SK-N-SH (cell line): Measurements from ENCODE around the gene CDC25B. TPM values are rescaled to one million over a fixed set of nuclear protein-coding genes. Genes with fewer than 3 reads are reported as not detected.

Experiments used
- CTCF ChIA-PET: fragments of 300-600, 350-600 bp; formaldehyde crosslinking; extraction: SDS; loops from one replicate; lab custom pipeline; 2021; lab: Yijun Ruan, JAX
- POLR2A ChIA-PET: fragments of 350-600 bp; sonication (Branson Sonifier 250); formaldehyde crosslinking; extraction: SDS; loops from one replicate; lab custom pipeline; 2020; ENCODE audit warnings: antibody characterized with exemption, inconsistent platforms; lab: Yijun Ruan, JAX
- DNase-seq: peaks from one replicate; pipeline ENCODE4 v3.0.0; 2012
- H2AFZ ChIP-seq: fragments of 200-600 bp; sonication (generic); 2 replicates; pipeline ENCODE4 v1.8.1; 2016; ENCODE audit warnings: antibody characterized with exemption, mild to moderate bottlenecking, low read depth
- H3F3A ChIP-seq: fragments of 200-600 bp; sonication (generic); replicated peaks from 2 replicates; pipeline ENCODE3; 2016; ENCODE audit warnings: antibody characterized with exemption, mild to moderate bottlenecking; ENCODE audit not compliant: insufficient read depth
- H3K27ac ChIP-seq, 2 experiments: fragments of 200-500 bp in 1 of 2; fragments of 200-600 bp in 1 of 2; sonication (Bioruptor generic) in 1 of 2; sonication (generic), shearing (Covaris generic) in 1 of 2; 2 replicates each; pipeline versions ENCODE4 v1.5.1 to v1.6.1; 2014 to 2016; ENCODE audit warnings: low read depth in 2 of 2, inconsistent platforms in 1 of 2, low read length in 1 of 2, mild to moderate bottlenecking in 1 of 2, mixed read lengths in 1 of 2
- H3K27me3 ChIP-seq: fragments of 200-600 bp; sonication (generic), shearing (Covaris generic); 2 replicates; pipeline ENCODE4 v1.6.1; 2016; ENCODE audit warnings: mixed run types; ENCODE audit not compliant: insufficient read depth
- H3K36me3 ChIP-seq, 2 experiments: fragments of 200-500 bp in 1 of 2; fragments of 200-600 bp in 1 of 2; sonication (Bioruptor generic) in 1 of 2; sonication (generic) in 1 of 2; replicated peaks in 1 of 2; 2 replicates each; pipeline versions ENCODE3 to v1.5.1; 2014 to 2016; ENCODE audit warnings: low read length in 1 of 2, mild to moderate bottlenecking in 1 of 2; ENCODE audit not compliant: insufficient read depth in 2 of 2, control insufficient read depth in 1 of 2
- H3K4me1 ChIP-seq, 2 experiments: fragments of 200-500 bp in 1 of 2; fragments of 200-600 bp in 1 of 2; sonication (Bioruptor generic) in 1 of 2; sonication (generic), shearing (Covaris generic) in 1 of 2; 2 replicates each; pipeline versions ENCODE4 v1.5.1 to v1.6.1; 2014 to 2016; ENCODE audit warnings: low read depth in 1 of 2, low read length in 1 of 2, mixed run types in 1 of 2; ENCODE audit not compliant: insufficient read depth in 2 of 2, control insufficient read depth in 1 of 2
- H3K4me2 ChIP-seq: fragments of 200-600 bp; sonication (generic), shearing (Covaris generic); 2 replicates; pipeline ENCODE4 v1.6.1; 2017; ENCODE audit warnings: mixed run types
- H3K4me3 ChIP-seq, 2 experiments: fragments of 200-500 bp in 1 of 2; fragments of 200-600 bp in 1 of 2; sonication (Bioruptor generic) in 1 of 2; sonication (generic), shearing (Covaris generic) in 1 of 2; 2 replicates each; pipeline versions ENCODE4 v1.5.1 to v1.8.1; 2014 to 2016; ENCODE audit warnings: low read depth in 2 of 2, inconsistent platforms in 1 of 2, low read length in 1 of 2, mild to moderate bottlenecking in 1 of 2, mixed read lengths in 1 of 2, moderate library complexity in 1 of 2
- H3K79me2 ChIP-seq: fragments of 200-600 bp; sonication (generic); 2 replicates; pipeline ENCODE4 v1.8.1; 2017; ENCODE audit warnings: mild to moderate bottlenecking; ENCODE audit not compliant: insufficient read depth
- H3K9ac ChIP-seq: fragments of 200-600 bp; sonication (generic); 2 replicates; pipeline ENCODE4 v1.6.1; 2017; ENCODE audit warnings: mixed run types
- H3K9me2 ChIP-seq: fragments of 200-600 bp; sonication (generic); 2 replicates; pipeline ENCODE4 v1.6.1; 2017; ENCODE audit warnings: mixed run types
- H3K9me3 ChIP-seq: fragments of 200-600 bp; sonication (generic); 2 replicates; pipeline ENCODE4 v1.6.1; 2017; ENCODE audit warnings: mixed run types, mild to moderate bottlenecking, moderate library complexity
- H4K20me1 ChIP-seq: fragments of 200-600 bp; sonication (generic); 2 replicates; pipeline ENCODE4 v1.6.1; 2017; ENCODE audit warnings: mild to moderate bottlenecking, mixed run types; ENCODE audit not compliant: insufficient read depth
- EZH2phosphoT487 ChIP-seq: fragments of 200-600 bp; sonication (generic); IDR thresholded peaks from 2 replicates; pipeline ENCODE4 v1.6.1; 2017; ENCODE audit warnings: low read depth, mixed run types, mild to moderate bottlenecking, antibody characterized with exemption, moderate library complexity, borderline replicate concordance
- FOSL2 ChIP-seq: IDR thresholded peaks from 2 replicates; pipeline ENCODE4 v1.4.0; 2012; ENCODE audit warnings: low read depth, mild to moderate bottlenecking, moderate library complexity, borderline replicate concordance
- GABPA ChIP-seq: IDR thresholded peaks from 2 replicates; pipeline ENCODE4 v1.4.0; 2012; ENCODE audit warnings: low read depth, mild to moderate bottlenecking
- JUND ChIP-seq: IDR thresholded peaks from 2 replicates; pipeline ENCODE4 v1.4.0; 2012
- MEF2A ChIP-seq: IDR thresholded peaks from 2 replicates; pipeline ENCODE4 v1.4.0; 2012; ENCODE audit warnings: low read depth, borderline replicate concordance
- POLR2AphosphoS5 ChIP-seq: IDR thresholded peaks from 2 replicates; pipeline ENCODE4 v1.6.1; 2012; ENCODE audit warnings: low read depth, low read length
- RCOR1 ChIP-seq: fragments of 150-350 bp; IDR thresholded peaks from 2 replicates; pipeline ENCODE4 v1.6.1; 2017; ENCODE audit warnings: antibody characterized with exemption, low read length
- RFX5 ChIP-seq: IDR thresholded peaks from 2 replicates; pipeline ENCODE4 v1.6.1; 2012; ENCODE audit warnings: mild to moderate bottlenecking, improper control_type of control experiment, low read length
- SIN3A ChIP-seq: IDR thresholded peaks from 2 replicates; pipeline ENCODE4 v1.6.1; 2012; ENCODE audit warnings: low read depth, mild to moderate bottlenecking, low read length, moderate library complexity, borderline replicate concordance
- SMC3 ChIP-seq: IDR thresholded peaks from 2 replicates; pipeline ENCODE4 v1.6.1; 2012; ENCODE audit warnings: low read depth, low read length, improper control_type of control experiment
- TCF12 ChIP-seq: IDR thresholded peaks from 2 replicates; pipeline ENCODE4 v1.4.0; 2012
- TEAD4 ChIP-seq: IDR thresholded peaks from 2 replicates; pipeline ENCODE4 v1.4.0; 2012; ENCODE audit warnings: mild to moderate bottlenecking, borderline replicate concordance; ENCODE audit not compliant: insufficient read depth
- YY1 ChIP-seq: IDR thresholded peaks from 2 replicates; pipeline ENCODE4 v1.4.0; 2012; ENCODE audit warnings: low read depth, mild to moderate bottlenecking
- WGBS: methylation state at CpG from one replicate; pipeline ENCODE4 v1.1.6; 2017; ENCODE audit warnings: low lambda C conversion rate; 5-methylcytosine and 5-hydroxymethylcytosine counted together
- polyA plus RNA-seq, 3 experiments: library from polyadenylated mRNA; depleted of rRNA; stranded (reverse); fragments of >200 nt; gene quantifications; 2 replicates each; pipeline ENCODE4 v1.2.3, GENCODE V29; 2012
- TF ChIP-seq, protein P1 (sequence below): IDR thresholded peaks from 2 replicates; pipeline ENCODE4 v1.6.1; 2012; ENCODE audit warnings: mild to moderate bottlenecking, low read depth, low read length, moderate library complexity
- TF ChIP-seq, protein P2 (sequence below): IDR thresholded peaks from 2 replicates; pipeline ENCODE4 v1.4.0; 2012; ENCODE audit warnings: low read depth, borderline replicate concordance
- TF ChIP-seq, protein P3 (sequence below): fragments of 150-350 bp; IDR thresholded peaks from 2 replicates; pipeline ENCODE4 v1.6.1; 2016; ENCODE audit warnings: mild to moderate bottlenecking, low read depth, low read length

CDC25B gene
- polyA plus RNA-seq, 1 of the 3 experiments (the other 2 are of a cell fraction), result 56.5 TPM

DNA sequence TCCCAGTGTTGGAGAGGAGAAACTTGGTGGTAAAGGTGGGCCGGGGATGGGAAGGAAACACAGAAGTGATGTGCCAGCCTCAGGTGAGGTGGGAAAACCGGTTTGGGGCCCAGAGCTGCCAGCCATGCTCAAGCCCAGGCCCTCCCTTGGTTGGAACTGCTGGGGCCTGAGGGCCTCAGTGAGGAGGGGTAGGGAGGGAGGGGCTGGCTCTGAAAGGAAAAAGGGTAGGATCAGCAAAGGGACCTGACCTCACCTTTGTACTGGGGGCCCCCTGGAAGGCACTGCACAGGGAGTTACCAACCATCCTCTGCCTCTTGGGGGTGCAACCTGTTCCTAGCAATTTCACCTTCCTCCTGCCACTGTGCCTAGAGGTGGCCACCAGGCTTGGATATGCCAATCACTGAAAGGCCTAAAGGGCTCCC, 13.0 kb upstream of the CDC25B start:
- Histone ChIP-seq H3K9me2 (no peaks in the 10 kb centered on the region), H3K79me2 (peaks cover 40% of the 10 kb centered on the region), H3K27me3 (no peaks in the 10 kb centered on the region), H2AFZ (no peak overlapping the region), H3K4me1 (peaks cover 27 to 38% of the 10 kb centered on the region in 2 experiments; a peak in 3 of 4 replicates), H3K4me2 (peak overlapping the region; percentile 96; the same call in 1 of the 2 replicates), H3K9me3 (no peaks in the 10 kb centered on the region), H3K4me3 (no peak overlapping the region), H3K27ac (no peak overlapping the region), H3K36me3 (peaks cover 7 to 9% of the 10 kb centered on the region in 2 experiments), H3K9ac (no peak overlapping the region), H3F3A (peaks cover 15% of the 10 kb centered on the region), H4K20me1 (peaks cover 45% of the 10 kb centered on the region)
- no peak for DNase-seq
- TF ChIP-seq RFX5 (no peak), TEAD4 (no peak)
- TF ChIP-seq, protein P1, sequence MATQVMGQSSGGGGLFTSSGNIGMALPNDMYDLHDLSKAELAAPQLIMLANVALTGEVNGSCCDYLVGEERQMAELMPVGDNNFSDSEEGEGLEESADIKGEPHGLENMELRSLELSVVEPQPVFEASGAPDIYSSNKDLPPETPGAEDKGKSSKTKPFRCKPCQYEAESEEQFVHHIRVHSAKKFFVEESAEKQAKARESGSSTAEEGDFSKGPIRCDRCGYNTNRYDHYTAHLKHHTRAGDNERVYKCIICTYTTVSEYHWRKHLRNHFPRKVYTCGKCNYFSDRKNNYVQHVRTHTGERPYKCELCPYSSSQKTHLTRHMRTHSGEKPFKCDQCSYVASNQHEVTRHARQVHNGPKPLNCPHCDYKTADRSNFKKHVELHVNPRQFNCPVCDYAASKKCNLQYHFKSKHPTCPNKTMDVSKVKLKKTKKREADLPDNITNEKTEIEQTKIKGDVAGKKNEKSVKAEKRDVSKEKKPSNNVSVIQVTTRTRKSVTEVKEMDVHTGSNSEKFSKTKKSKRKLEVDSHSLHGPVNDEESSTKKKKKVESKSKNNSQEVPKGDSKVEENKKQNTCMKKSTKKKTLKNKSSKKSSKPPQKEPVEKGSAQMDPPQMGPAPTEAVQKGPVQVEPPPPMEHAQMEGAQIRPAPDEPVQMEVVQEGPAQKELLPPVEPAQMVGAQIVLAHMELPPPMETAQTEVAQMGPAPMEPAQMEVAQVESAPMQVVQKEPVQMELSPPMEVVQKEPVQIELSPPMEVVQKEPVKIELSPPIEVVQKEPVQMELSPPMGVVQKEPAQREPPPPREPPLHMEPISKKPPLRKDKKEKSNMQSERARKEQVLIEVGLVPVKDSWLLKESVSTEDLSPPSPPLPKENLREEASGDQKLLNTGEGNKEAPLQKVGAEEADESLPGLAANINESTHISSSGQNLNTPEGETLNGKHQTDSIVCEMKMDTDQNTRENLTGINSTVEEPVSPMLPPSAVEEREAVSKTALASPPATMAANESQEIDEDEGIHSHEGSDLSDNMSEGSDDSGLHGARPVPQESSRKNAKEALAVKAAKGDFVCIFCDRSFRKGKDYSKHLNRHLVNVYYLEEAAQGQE, result no peak
- ChIA-PET CTCF (interaction anchor here (0.6 to 6.4 kb wide), 5 partner anchors 12 to 70 kb away, joined by 3 to 61 read pairs (median 14); partner anchors contain the start of genes ADISSP and CDC25B), POLR2A (interaction anchor here (0.6 kb wide), 1 partner anchor 13 kb away, joined by 3 read pairs; the partner anchor contains the start of gene CDC25B)
- WGBS, result 50% methylated on average over 2 of the region's 2 CpGs

DNA sequence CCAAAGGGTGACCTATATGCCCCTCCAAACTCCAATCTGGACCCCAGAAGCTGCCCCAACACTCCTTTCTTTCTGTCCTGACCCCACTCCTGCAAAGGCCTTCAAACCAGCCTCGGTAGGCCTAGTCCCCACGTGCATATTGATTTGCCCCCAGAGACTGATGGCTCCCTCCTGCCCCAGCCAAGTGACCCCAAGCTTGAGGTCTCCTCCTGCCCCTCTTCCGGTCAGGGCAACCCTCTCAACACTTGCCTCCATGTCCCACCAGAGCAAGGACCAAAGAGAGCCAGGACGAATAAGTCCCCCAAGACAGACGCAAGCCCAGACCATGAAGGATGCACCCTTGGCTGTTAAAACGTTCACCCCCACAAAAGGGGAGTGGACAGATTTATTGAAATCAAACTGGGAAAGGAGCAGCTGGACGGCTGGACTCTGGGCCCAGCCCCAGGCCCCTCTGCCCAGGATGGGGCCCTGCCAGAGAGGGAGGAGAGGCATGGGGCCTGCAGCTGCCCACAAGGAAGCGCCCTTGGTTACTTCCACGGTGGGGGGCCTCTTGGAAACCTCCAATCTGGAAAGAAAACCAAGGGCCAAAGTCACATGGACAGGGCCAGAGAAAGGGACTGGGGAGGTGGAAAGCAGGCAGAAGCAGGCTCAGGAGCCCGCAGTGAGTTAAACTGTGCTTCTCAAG, 12.5 kb upstream of the CDC25B start:
- no peaks in the 10 kb centered on the region for H3K9me2 ChIP-seq
- H3K4me2 ChIP-seq, result peak overlapping the region; percentile 96; the same call in 1 of the 2 replicates
- H3K4me1 ChIP-seq, result peaks cover 27 to 33% of the 10 kb centered on the region in 2 experiments; a peak in 3 of 4 replicates
- H3K4me3 ChIP-seq, result no peak overlapping the region
- TF ChIP-seq RCOR1 (no peak), YY1 (no peak), POLR2AphosphoS5 (no peak), MEF2A (no peak), TCF12 (no peak), GABPA (no peak), EZH2phosphoT487 (no peak), SMC3 (no peak), JUND (no peak), RFX5 (no peak), SIN3A (no peak), FOSL2 (no peak)
- TF ChIP-seq, protein P2, sequence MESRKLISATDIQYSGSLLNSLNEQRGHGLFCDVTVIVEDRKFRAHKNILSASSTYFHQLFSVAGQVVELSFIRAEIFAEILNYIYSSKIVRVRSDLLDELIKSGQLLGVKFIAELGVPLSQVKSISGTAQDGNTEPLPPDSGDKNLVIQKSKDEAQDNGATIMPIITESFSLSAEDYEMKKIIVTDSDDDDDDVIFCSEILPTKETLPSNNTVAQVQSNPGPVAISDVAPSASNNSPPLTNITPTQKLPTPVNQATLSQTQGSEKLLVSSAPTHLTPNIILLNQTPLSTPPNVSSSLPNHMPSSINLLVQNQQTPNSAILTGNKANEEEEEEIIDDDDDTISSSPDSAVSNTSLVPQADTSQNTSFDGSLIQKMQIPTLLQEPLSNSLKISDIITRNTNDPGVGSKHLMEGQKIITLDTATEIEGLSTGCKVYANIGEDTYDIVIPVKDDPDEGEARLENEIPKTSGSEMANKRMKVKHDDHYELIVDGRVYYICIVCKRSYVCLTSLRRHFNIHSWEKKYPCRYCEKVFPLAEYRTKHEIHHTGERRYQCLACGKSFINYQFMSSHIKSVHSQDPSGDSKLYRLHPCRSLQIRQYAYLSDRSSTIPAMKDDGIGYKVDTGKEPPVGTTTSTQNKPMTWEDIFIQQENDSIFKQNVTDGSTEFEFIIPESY, result no peak
- TF ChIP-seq, protein P3, sequence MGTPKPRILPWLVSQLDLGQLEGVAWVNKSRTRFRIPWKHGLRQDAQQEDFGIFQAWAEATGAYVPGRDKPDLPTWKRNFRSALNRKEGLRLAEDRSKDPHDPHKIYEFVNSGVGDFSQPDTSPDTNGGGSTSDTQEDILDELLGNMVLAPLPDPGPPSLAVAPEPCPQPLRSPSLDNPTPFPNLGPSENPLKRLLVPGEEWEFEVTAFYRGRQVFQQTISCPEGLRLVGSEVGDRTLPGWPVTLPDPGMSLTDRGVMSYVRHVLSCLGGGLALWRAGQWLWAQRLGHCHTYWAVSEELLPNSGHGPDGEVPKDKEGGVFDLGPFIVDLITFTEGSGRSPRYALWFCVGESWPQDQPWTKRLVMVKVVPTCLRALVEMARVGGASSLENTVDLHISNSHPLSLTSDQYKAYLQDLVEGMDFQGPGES, result no peak
- H3K79me2 ChIP-seq, result peaks cover 40% of the 10 kb centered on the region
- H3K27ac ChIP-seq, result no peak overlapping the region
- ChIA-PET POLR2A (no interaction called here), CTCF (interaction anchor here (0.6 to 6.4 kb wide), 5 partner anchors 12 to 72 kb away, joined by 3 to 61 read pairs (median 27); partner anchors contain the start of genes ADISSP and CDC25B)
- no peaks in the 10 kb centered on the region for H3K27me3 ChIP-seq
- H4K20me1 ChIP-seq, result peaks cover 45% of the 10 kb centered on the region
- 86% methylated on average over 10 of the region's 10 CpGs for WGBS
- no peak overlapping the region for H2AFZ ChIP-seq
- H3F3A ChIP-seq, result peaks cover 15% of the 10 kb centered on the region
- DNase-seq, result no peak
- no peaks in the 10 kb centered on the region for H3K9me3 ChIP-seq
- H3K9ac ChIP-seq, result no peak overlapping the region
- peaks cover 7 to 9% of the 10 kb centered on the region in 2 experiments for H3K36me3 ChIP-seq
